Limb (tissue), 2 donors: Measurements from ENCODE around the gene EXOC4.
"Not testable (repeated sequence)": the region's sequence is repeated elsewhere in the genome, so short reads cannot be mapped to it uniquely, and the experiment has no call there.

ENCODE experiments used
- DNase-seq, 2 donors: peaks; one replicate each; pipeline ENCODE4 v3.0.0-alpha.2; 2016; ENCODE audit errors: extremely low spot score in 2 of 2

EXOC4 gene

DNA sequence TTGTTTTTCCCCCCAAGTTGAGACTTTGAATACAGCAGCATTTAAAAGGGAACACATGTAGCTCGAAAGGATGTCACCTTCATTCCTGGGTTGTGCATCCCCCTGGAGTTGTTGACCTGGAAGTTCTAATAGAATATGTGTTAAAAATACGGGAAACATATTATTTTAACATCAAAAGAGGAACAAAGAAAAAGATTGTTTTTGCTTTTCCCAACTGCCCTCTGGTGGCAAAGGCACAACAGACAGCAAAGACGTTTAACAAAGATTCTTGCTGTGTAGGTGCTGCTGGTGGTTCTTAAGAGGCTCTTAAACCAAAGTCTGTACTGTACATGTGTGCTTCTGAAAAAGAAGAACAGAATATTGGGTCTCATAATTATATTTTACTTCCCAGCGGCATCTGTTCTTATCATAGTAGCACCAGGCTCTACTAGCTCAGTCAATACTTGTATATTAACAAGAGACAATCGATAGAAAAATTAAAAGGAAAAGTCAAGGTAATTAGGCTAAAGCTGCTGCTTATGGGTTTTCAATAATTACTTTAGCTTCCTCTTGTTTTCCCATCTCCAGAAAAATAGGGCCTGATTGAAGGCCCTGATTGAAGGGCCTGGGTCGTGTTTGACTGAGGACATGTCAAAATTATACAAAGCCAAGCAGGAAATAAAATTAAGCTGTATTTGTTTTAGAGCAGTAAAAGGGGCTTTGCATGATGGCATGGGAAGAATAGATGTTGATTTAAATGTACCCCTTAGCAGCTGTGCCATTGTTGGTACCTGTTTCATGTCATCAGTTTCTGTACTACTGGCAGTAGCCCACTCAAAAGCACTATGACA, 490.0 kb downstream of the EXOC4 start:
- DNase-seq, result peak; percentile 28 to 32

DNA sequence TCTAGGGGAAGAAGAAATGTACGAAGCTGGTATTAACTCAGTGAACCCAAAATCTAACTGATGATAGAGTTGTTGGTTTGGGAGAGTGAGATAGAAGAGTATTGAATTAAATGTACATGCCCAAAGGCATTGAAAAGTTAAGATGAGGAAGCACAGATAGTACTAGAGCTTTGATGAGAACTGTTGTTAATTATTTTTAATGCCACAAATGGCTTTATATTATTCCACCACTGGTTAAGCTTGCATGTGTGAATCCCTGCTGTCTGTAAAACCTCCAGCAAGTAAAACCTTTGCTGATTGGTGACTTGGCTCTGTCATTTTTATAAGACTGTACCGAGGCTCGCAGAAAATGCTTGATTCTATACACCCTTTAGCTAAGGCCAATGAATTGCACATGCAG, 491.6 kb downstream of the EXOC4 start:
- no peak for DNase-seq

GRCh38 chr7:133746305-133746704, 493.4 kb downstream of the EXOC4 start:
- no peak for DNase-seq

DNA sequence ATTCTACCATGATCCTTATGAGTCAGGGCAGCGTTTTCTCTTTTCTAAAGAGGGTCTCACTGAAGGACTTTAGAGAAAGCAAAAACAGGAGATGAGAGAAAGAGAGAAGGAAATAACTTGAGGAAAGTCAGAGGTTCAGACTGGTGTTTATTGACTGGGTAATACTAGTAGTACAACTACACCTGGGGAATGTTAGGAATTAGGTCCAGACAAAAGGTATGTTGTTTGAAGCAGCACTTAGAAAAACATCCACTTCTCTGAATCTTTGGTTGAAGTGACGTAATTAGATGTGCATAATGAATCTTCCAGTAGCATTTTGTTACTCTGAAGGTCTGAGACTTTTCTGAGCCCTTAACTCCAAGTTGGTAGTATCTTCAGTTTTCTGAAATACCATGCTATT, 494.0 kb downstream of the EXOC4 start:
- no peak for DNase-seq

DNA sequence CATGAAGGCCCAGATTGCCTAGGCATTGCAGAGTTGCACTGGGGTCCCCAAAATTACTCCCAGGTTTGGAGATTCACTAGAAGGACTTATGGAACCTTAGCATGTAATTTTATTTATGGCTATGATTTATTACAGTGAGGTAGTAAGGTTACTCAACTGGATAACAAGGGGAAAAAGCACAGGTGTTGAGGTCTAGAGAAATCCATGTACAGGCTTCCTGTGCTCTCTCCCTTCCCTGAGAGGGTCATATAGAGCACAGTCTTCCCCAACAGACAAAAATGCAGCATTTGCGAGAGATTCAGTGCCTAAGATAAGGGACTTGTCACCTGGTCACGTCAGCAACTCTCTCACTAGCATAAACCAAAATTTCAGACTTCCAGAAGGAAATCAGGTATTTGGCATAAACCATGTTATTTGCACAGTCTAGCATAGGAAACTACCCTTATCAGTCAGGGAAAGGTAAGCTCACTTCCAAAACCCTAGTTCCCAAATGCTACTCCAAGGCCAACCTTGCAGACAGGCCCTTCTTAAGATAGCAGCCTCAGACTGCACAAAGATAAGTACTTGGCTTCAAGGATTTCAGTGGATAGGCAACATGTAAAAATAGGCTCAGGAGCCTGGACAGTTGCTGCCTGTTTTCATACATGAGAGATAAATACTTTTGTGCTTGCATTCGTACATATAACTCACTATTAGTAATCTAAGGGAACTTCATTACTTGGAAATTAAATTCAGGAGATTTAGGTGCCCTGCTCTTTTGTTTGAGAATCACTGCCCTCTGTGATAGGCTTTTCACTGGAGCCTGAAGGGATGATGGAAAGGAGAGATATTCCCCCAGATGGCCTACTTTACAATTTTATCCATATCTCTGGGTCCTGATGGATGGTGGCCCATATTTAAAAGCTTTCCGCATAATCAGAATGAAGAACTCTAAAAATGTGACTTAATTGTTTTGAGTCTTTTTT, 495.8 kb downstream of the EXOC4 start:
- DNase-seq, result no peak

DNA sequence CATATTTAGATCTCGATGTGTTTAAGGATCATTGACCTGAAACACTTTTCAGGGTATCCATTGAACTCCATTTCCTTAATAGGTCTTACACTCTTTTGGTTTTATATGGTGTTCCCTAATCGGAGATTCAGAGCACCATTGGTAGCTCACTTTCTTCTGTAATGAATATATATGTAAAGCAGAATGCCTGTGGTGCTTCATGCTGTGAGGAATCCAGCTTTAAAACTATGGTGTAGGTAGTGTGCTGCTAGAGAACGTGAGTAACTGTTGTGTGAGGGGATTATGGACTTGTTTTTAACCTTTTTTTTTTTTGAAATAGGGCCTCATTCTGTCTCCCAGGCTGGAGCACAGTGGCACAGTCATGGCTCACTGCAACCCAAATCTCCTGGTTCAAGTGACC, 497.4 kb downstream of the EXOC4 start:
- DNase-seq, result no peak

DNA sequence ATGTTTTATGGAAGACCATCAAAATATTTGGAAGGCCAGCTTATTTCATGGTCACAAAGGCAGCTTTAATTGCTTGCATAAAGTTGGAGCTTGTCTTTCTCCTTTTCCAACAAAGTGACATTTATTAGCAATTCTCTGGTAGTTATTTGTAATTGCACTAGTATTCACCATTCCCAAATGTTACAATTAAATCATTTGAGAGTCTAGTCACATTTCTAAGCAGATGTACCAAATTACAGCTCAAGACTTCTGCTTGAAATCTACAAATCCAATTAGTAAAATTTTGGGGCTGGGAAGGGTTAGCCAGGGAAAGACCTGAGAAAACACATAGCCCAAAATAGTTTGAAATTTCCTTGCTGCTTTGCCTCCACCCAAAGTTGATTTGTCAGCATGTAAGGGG, 498.2 kb downstream of the EXOC4 start:
- DNase-seq, result no peak

DNA sequence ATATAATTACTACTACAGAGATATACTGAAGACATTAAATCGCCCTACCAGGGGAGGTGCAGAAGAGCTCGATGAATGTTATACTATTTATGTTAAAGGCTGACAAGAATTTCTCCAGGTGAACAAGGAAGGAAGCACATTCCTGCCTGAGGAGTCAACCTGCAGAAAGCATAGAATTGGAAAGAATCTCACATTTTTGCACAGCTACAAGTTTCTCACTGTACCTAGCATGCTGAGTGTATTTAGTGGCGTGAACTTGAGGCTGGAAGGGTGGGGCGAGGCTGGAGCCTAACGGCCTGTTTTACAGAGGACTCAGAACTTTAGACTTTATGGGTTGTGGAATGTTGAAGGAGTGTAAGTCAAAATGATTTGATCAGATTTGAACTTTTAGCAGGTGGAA, 500.6 kb downstream of the EXOC4 start:
- no peak for DNase-seq

GRCh38 chr7:133754708-133755107, 501.8 kb downstream of the EXOC4 start:
- no peak for DNase-seq

- DNase-seq, result no peak
Measured at GRCh38 chr7:133755901-133756300, 503.0 kb downstream of the EXOC4 start.

DNA sequence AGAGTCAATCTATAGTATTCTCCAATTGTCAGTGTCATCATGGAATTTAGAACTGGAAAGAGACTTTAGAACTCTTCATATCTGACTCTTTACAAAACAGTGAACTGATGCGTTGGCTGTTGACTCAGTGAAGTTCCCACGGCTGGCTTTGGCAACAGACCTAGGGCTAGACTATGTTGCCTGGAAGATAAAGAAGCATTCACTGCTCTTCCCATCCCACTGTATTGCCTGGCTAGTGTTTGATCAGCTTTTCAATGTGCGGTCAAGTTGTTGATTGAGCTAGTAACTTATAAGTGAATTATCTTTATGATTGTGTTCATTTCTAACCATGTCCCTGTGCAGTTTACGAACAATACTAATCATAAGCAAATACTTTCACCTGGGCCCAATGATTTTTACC, 508.6 kb downstream of the EXOC4 start:
- no peak for DNase-seq

DNA sequence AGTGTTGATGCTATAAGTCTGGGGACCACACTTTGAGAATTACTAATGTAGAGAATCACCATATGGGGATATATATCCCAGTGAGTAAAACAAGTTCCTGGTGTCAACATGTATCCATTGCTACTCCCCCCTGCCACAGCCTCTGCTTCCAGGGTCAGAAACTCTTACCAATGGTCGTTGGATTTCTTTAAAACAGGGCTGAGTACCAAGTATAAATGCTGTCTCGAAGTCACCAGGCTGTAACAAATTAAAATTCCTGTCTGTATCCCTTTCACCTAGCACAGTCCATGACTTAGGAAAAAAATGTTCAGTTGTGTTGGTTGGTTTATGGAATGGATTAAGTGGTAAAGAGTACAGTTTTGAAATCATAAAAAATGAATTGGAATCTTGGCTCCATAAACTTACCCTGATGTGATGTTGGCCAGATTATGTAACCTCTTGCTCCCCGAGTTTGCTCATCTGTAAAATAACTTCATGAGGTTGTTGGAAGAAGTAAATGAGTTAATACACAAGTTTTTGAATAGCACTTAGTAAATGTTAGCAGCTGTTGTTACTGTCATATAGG, 510.3 kb downstream of the EXOC4 start:
- no peak for DNase-seq

GRCh38 chr7:133769668-133770067, 516.8 kb downstream of the EXOC4 start:
- DNase-seq, result no peak

DNA sequence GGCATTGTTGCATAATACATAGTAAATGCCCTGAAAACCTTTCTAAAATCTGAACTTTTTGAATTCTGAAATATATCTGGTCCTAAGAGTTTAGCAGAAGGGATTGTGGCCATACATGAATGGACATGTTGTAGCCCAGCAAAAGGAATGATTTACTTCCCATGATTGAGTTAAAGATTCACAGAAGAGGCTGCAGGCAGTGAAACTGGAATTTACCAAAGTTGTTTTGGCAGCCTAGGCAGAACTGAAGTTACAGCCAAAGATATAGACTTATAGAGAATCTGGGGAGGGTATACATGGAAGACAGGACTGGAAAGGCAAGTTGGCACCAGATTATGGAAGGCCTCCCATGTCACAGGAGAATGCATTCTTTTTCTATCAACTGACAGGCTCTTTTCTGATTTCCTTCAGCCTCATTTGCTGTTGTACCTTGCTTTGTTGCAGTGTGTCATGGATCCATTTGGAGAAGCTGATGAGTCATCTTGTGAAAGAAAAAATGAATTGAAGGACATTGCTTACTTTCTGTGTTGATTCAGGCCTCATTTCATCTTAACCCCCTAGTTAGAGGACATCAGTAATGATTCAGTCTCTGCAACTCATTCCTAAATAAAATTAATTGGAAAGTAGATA, 518.1 kb downstream of the EXOC4 start:
- DNase-seq, result no peak

- no peak for DNase-seq
Measured at GRCh38 chr7:133771788-133772419, 519.0 kb downstream of the EXOC4 start.

DNA sequence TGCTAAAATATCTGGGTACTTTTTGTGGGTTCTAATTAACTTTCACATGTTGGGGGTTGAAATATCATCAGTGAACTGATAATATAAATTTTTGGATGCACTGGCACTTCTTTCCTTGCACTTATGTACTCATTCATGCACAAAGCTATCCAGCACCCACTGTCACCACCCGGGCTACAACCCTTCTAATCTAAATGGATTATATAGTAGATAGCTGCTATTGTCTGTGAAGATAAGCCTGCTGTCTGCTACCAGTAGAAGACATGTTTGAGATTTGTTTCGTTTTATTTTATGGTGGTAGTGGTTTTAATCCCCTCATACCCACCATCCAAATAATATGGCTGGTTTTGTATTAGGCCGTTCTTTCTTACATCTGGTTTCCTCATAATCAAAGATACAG, 520.7 kb downstream of the EXOC4 start:
- DNase-seq, result no peak

DNA sequence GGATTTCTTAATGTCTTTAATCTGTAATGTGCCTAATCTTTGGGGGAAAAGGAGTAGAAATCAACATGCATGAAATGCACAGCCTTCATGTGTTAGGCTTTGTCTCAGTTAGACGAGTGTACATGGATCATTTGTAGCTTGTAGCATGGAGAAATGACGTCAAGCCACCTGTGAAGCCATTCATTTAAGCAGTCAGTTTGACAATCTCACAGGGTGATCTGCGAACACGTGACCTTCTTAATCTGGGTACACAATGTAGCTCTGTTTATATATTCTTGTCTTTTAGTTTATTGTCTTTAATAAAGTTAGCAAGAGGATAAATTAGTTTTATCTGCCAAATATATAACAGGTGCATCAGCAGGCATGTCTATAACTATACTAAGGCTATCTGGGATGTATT, 522.3 kb downstream of the EXOC4 start:
- peak in 1 of 2 donors; percentile 16 for DNase-seq

GRCh38 chr7:133776266-133776665, 523.4 kb downstream of the EXOC4 start:
- no peak for DNase-seq

GRCh38 chr7:133777701-133778100, 524.8 kb downstream of the EXOC4 start:
- no peak for DNase-seq

GRCh38 chr7:133778472-133778871, 525.6 kb downstream of the EXOC4 start:
- DNase-seq, result no peak

DNA sequence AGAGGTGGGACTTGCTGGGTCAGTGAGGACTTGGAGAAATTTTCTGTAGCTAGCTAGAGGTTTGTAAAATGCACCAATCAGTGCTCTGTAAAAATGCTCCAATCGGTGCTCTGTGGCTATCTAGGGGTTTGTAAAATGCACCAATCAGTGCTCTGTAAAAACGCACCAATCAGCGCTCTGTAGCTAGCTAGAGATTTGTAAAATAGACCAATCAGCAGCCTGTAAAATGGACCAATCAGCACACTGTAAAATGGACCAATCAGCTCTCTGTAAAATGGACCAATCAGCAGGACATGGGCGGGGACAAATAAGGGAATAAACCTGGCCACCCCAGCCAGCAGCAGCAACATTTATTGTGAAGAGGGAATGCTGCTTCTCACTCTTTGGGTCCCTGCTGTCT, 526.7 kb downstream of the EXOC4 start:
- DNase-seq, result not testable (repeated sequence)
